B cell (primary cell): ENCODE results near the gene CEP290. TPM values are rescaled to one million over a fixed set of nuclear protein-coding genes. Genes with fewer than 3 reads are reported as not detected.

ENCODE experiments used
- ATAC-seq: fragments of 200-7000 bp; cut with Tn5 transposase; one replicate; pipeline ENCODE4 v1.10.0; 2021; ENCODE audit warnings: low read depth, mild to moderate bottlenecking, moderate number of reproducible peaks, moderate library complexity
- CTCF ChIA-PET: fragments of 350-600 bp; sonication (Branson Sonifier 250); formaldehyde crosslinking; loops from one replicate; lab custom pipeline; 2021; ENCODE audit warnings: antibody characterized with exemption, inconsistent platforms; lab: Charles Lee
- POLR2A ChIA-PET: fragments of 350-600 bp; sonication (Branson Sonifier 250); formaldehyde crosslinking; loops from one replicate; lab custom pipeline; 2021; ENCODE audit warnings: antibody characterized with exemption; lab: Charles Lee
- DNase-seq: peaks from one replicate; pipeline ENCODE4 v3.0.0; 2013
- H2AFZ ChIP-seq: 2 replicates; pipeline ENCODE4 v1.6.1; 2012; ENCODE audit warnings: mild to moderate bottlenecking, low read depth, low read length; ENCODE audit not compliant: insufficient read depth, poor library complexity, severe bottlenecking
- H3K27ac ChIP-seq, 2 donors: 1 replicate in 1 of 2; 2 replicates in 1 of 2; pipeline ENCODE4 v1.5.1; 2012 to 2013; ENCODE audit warnings: low read length in 2 of 2, mild to moderate bottlenecking in 2 of 2, moderate library complexity in 1 of 2
- H3K27me3 ChIP-seq, 4 experiments: fragments of 200-600 bp in 1 of 4; sonication (generic) in 1 of 4; replicated peaks in 1 of 4; 1 replicate in 2 of 4; 2 replicates in 2 of 4; pipeline versions ENCODE4 v1.6.1 to v1.7.0; 2013 to 2016; ENCODE audit warnings: low read length in 3 of 4, mild to moderate bottlenecking in 2 of 4, mixed read lengths in 1 of 4, moderate library complexity in 1 of 4; ENCODE audit not compliant: insufficient read depth in 4 of 4, control insufficient read depth in 3 of 4; ENCODE audit errors: control extremely low read depth in 1 of 4
- H3K36me3 ChIP-seq, 2 experiments: replicated peaks in 1 of 2; 1 replicate in 1 of 2; 2 replicates in 1 of 2; pipeline versions ENCODE4 v1.6.1 to v1.7.1; 2013; ENCODE audit warnings: low read length in 1 of 2; ENCODE audit not compliant: insufficient read depth in 2 of 2, control insufficient read depth in 1 of 2; ENCODE audit errors: control extremely low read depth in 1 of 2, extremely low read depth in 1 of 2
- H3K4me1 ChIP-seq, 2 donors: fragments of 200-600 bp in 1 of 2; sonication (generic) in 1 of 2; 1 replicate in 1 of 2; 2 replicates in 1 of 2; pipeline versions ENCODE4 v1.5.1 to v1.6.1; 2013 to 2017; ENCODE audit warnings: low read length in 2 of 2; ENCODE audit not compliant: control insufficient read depth in 2 of 2, insufficient read depth in 2 of 2
- H3K4me2 ChIP-seq: replicated peaks from 2 replicates; pipeline ENCODE3; 2012; ENCODE audit warnings: mild to moderate bottlenecking, low read depth, low read length; ENCODE audit not compliant: poor library complexity, severe bottlenecking
- H3K4me3 ChIP-seq, 5 experiments: fragments of 200-600 bp in 1 of 5; sonication (generic) in 1 of 5; 1 replicate in 3 of 5; 2 replicates in 2 of 5; pipeline versions ENCODE4 v1.5.1 to v1.7.0; 2011 to 2016; ENCODE audit warnings: low read length in 4 of 5, mild to moderate bottlenecking in 4 of 5, low read depth in 2 of 5, control low read depth in 1 of 5, moderate library complexity in 1 of 5; ENCODE audit not compliant: insufficient read depth in 1 of 5; ENCODE audit errors: control extremely low read depth in 1 of 5, extremely low read depth in 1 of 5
- H3K79me2 ChIP-seq: fragments of 200-600 bp; sonication (generic); one replicate; pipeline ENCODE4 v1.6.0; 2016; ENCODE audit warnings: low read length; ENCODE audit not compliant: control insufficient read depth, insufficient read depth
- H3K9ac ChIP-seq: fragments of 200-600 bp; sonication (generic); 2 replicates; pipeline ENCODE4 v1.6.1; 2017; ENCODE audit warnings: mild to moderate bottlenecking, low read length, moderate library complexity
- H3K9me3 ChIP-seq, 3 donors: one replicate each; pipeline versions ENCODE4 v1.6.1 to v1.7.1; 2013; ENCODE audit warnings: low read length in 2 of 3; ENCODE audit not compliant: control insufficient read depth in 2 of 3, insufficient read depth in 1 of 3; ENCODE audit errors: control extremely low read depth in 1 of 3
- H4K20me1 ChIP-seq: 2 replicates; pipeline ENCODE4 v1.6.0; 2012; ENCODE audit warnings: mild to moderate bottlenecking, low read length; ENCODE audit not compliant: insufficient read depth, control insufficient read depth, poor library complexity, severe bottlenecking
- H3K27ac Mint-ChIP-seq: one replicate; pipeline ENCODE4 v1.8.0; 2021; ENCODE audit warnings: mixed read lengths
- H3K27me3 Mint-ChIP-seq: one replicate; pipeline ENCODE4 v1.8.0; 2021; ENCODE audit warnings: mixed read lengths
- H3K4me1 Mint-ChIP-seq: one replicate; pipeline ENCODE4 v1.8.0; 2021; ENCODE audit warnings: mixed read lengths
- H3K4me3 Mint-ChIP-seq: one replicate; pipeline ENCODE4 v1.8.0; 2021; ENCODE audit warnings: mixed read lengths
- H3K9me3 Mint-ChIP-seq: one replicate; pipeline ENCODE4 v1.8.0; 2022; ENCODE audit warnings: mixed read lengths; ENCODE audit not compliant: insufficient read depth
- EZH2 ChIP-seq: IDR thresholded peaks from 2 replicates; pipeline ENCODE4 v1.6.1; 2012; ENCODE audit warnings: borderline replicate concordance, low read depth, mild to moderate bottlenecking, moderate library complexity, low read length; ENCODE audit not compliant: insufficient read depth, poor library complexity, severe bottlenecking
- WGBS: methylation state at CpG from one replicate; pipeline ENCODE4 v1.1.5; 2013; ENCODE audit warnings: missing lambda C conversion rate; ENCODE audit not compliant: insufficient coverage; 5-methylcytosine and 5-hydroxymethylcytosine counted together
- intact Hi-C: fragments of 100-400 bp; cut with micrococcal nuclease; formaldehyde crosslinking; loops from one replicate; pipeline ENCODE4 v1.10.0; 2022
- polyA plus RNA-seq: library from polyadenylated mRNA; depleted of rRNA; stranded (reverse); fragments of >200 nt; gene quantifications from 2 replicates; pipeline ENCODE4 v1.2.3, GENCODE V29; 2012
- total RNA-seq, 2 donors: library from RNA; stranded (reverse); fragments of 120-200 nt in 1 of 2; gene quantifications; 1 replicate in 1 of 2; 2 replicates in 1 of 2; pipeline versions ENCODE4 v1.2.3 to v1.2.4, GENCODE V29; 2013 to 2022
- TF ChIP-seq, protein P1 (sequence below): fragments of 200-600 bp; IDR thresholded peaks from one replicate; pipeline ENCODE4 v1.8.0; 2022; ENCODE audit warnings: antibody characterized with exemption, mild to moderate bottlenecking

Gene CEP290
- total and polyA plus RNA-seq, 2 donors (not counting 1 experiment from before 2014, with no cell fraction given): 2.6 to 27.3 TPM

GRCh38 chr12:88167384-88167783 lies 25.5 kb upstream of the CEP290 start:
- intact Hi-C loops: no loop called here
- H3K27me3 Mint-ChIP-seq: no peaks in the 10 kb centered on the region
- ATAC-seq (no peak), DNase-seq (no peak)
- H3K9me3 ChIP-seq: no peaks in the 10 kb centered on the region
- H3K4me1 Mint-ChIP-seq: peaks cover 7% of the 10 kb centered on the region
- no peak overlapping the region for H3K4me3 ChIP-seq
- no peak overlapping the region for H3K4me3 Mint-ChIP-seq
- H3K4me1 ChIP-seq: no peaks in the 10 kb centered on the region
- H3K9ac ChIP-seq: no peak overlapping the region
- no peaks in the 10 kb centered on the region for H3K9me3 Mint-ChIP-seq
- no peak overlapping the region for H3K27ac ChIP-seq
- H3K27me3 ChIP-seq: no peaks in the 10 kb centered on the region
- no peaks in the 10 kb centered on the region for H3K79me2 ChIP-seq
- TF ChIP-seq EZH2: no peak
- TF ChIP-seq, protein P1, sequence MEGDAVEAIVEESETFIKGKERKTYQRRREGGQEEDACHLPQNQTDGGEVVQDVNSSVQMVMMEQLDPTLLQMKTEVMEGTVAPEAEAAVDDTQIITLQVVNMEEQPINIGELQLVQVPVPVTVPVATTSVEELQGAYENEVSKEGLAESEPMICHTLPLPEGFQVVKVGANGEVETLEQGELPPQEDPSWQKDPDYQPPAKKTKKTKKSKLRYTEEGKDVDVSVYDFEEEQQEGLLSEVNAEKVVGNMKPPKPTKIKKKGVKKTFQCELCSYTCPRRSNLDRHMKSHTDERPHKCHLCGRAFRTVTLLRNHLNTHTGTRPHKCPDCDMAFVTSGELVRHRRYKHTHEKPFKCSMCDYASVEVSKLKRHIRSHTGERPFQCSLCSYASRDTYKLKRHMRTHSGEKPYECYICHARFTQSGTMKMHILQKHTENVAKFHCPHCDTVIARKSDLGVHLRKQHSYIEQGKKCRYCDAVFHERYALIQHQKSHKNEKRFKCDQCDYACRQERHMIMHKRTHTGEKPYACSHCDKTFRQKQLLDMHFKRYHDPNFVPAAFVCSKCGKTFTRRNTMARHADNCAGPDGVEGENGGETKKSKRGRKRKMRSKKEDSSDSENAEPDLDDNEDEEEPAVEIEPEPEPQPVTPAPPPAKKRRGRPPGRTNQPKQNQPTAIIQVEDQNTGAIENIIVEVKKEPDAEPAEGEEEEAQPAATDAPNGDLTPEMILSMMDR: no peak
- H3K27ac Mint-ChIP-seq: no peak overlapping the region
- peaks cover 6 to 18% of the 10 kb centered on the region in 2 experiments for H3K36me3 ChIP-seq
- no peak overlapping the region for H3K4me2 ChIP-seq
- H2AFZ ChIP-seq: no peak overlapping the region
- 100% methylated on average over 1 of the region's 2 CpGs for WGBS
- CTCF ChIA-PET: no interaction called here
- POLR2A ChIA-PET: no interaction called here
- no peaks in the 10 kb centered on the region for H4K20me1 ChIP-seq

DNA sequence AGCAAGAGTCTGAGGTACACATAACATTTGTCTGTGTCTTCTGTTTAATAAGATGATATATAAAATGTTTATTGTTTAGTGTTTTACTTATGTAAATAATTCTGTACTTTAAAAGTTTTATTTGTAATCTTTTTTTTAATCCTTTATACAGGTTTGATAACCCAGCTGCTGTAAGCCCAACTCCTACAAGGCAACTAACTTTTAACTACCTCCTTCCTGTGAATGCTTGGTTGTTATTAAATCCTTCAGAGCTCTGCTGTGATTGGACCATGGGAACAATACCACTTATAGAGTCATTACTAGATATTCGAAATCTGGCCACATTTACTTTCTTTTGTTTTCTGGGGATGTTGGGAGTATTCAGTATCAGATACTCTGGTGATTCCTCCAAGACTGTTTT lies 24.3 kb upstream of the CEP290 start:
- Histone ChIP-seq H2AFZ (no peak overlapping the region), H3K79me2 (no peaks in the 10 kb centered on the region), H3K27ac (no peak overlapping the region), H3K9ac (no peak overlapping the region), H3K36me3 (peaks cover 6 to 21% of the 10 kb centered on the region in 2 experiments), H3K9me3 (no peaks in the 10 kb centered on the region), H3K4me3 (no peak overlapping the region), H4K20me1 (no peaks in the 10 kb centered on the region), H3K4me1 (no peaks in the 10 kb centered on the region), H3K4me2 (no peak overlapping the region), H3K27me3 (no peaks in the 10 kb centered on the region)
- ChIA-PET POLR2A (no interaction called here), CTCF (no interaction called here)
- DNase-seq (no peak), ATAC-seq (no peak)
- Mint-ChIP-seq H3K4me3 (no peak overlapping the region), H3K9me3 (no peaks in the 10 kb centered on the region), H3K27me3 (no peaks in the 10 kb centered on the region), H3K4me1 (peaks cover under 1% of the 10 kb centered on the region), H3K27ac (no peak overlapping the region)
- intact Hi-C loops: no loop called here
- WGBS: no CpG with 5 or more reads among the region's 1 CpG
- TF ChIP-seq EZH2: no peak
- TF ChIP-seq, protein P1: no peak
